HK-2 (cell line): ENCODE measurements around the gene FEN1.

ENCODE experiments used
- DNase-seq: peaks from one replicate; pipeline ENCODE4 v3.0.0-alpha.2; 2018; ENCODE audit not compliant: unreplicated experiment

Gene FEN1

GRCh38 chr11:61757213-61757862 is 35.4 kb upstream of the FEN1 start:
- no peak for DNase-seq

GRCh38 chr11:61760946-61761345 is 31.8 kb upstream of the FEN1 start:
- DNase-seq: no peak

GRCh38 chr11:61761440-61762222 is 31.1 kb upstream of the FEN1 start:
- DNase-seq: no peak

- DNase-seq: no peak
These were observed 30.5 kb upstream of the FEN1 start for GRCh38 chr11:61762223-61762615.

- DNase-seq: no peak
These were observed 29.9 kb upstream of the FEN1 start for GRCh38 chr11:61762798-61763197.

GRCh38 chr11:61763930-61764605 is 28.6 kb upstream of the FEN1 start:
- no peak for DNase-seq

GRCh38 chr11:61764606-61765260 is 28.0 kb upstream of the FEN1 start:
- no peak for DNase-seq

GRCh38 chr11:61765550-61766253 is 27.0 kb upstream of the FEN1 start:
- DNase-seq: no peak

GRCh38 chr11:61766353-61766841 is 26.3 kb upstream of the FEN1 start:
- no peak for DNase-seq

- no peak for DNase-seq
These were observed 24.2 kb upstream of the FEN1 start for GRCh38 chr11:61768376-61769076.

- DNase-seq: no peak
These were observed 23.4 kb upstream of the FEN1 start for GRCh38 chr11:61769169-61769920.

GRCh38 chr11:61769946-61770683 is 22.6 kb upstream of the FEN1 start:
- no peak for DNase-seq

- DNase-seq: no peak
These were observed 21.4 kb upstream of the FEN1 start for GRCh38 chr11:61771195-61771894.

GRCh38 chr11:61771985-61772455 is 20.7 kb upstream of the FEN1 start:
- no peak for DNase-seq

GRCh38 chr11:61773356-61773755 is 19.4 kb upstream of the FEN1 start:
- no peak for DNase-seq

GRCh38 chr11:61773809-61774208 is 18.9 kb upstream of the FEN1 start:
- DNase-seq: no peak

- no peak for DNase-seq
These were observed 18.3 kb upstream of the FEN1 start for GRCh38 chr11:61774411-61774810.

- no peak for DNase-seq
These were observed 17.6 kb upstream of the FEN1 start for GRCh38 chr11:61775106-61775505.
